Thyroid gland (tissue), 4 donors: ENCODE results near the gene IRF2. TPM values are rescaled to one million over a fixed set of nuclear protein-coding genes. Genes with fewer than 3 reads are reported as not detected.
"Not testable (repeated sequence)": the region's sequence is repeated elsewhere in the genome, so short reads cannot be mapped to it uniquely, and the experiment has no call there.

Experiments used
- DNase-seq, 2 donors: peaks; one replicate each; pipeline ENCODE4 v3.0.0-alpha.2; 2019
- H3K27ac ChIP-seq, 3 donors: fragments of 200-600 bp; sonication (generic); 1 replicate in 2 of 3; 2 replicates in 1 of 3; pipeline ENCODE4 v1.5.1; 2016 to 2019; ENCODE audit warnings: mild to moderate bottlenecking in 1 of 3, moderate library complexity in 1 of 3
- H3K27me3 ChIP-seq: fragments of 200-600 bp; sonication (generic); one replicate; pipeline ENCODE4 v1.5.1; 2019
- H3K36me3 ChIP-seq, 2 donors: fragments of 200-600 bp; sonication (generic); one replicate each; pipeline ENCODE4 v1.5.1; 2016 to 2019
- H3K4me1 ChIP-seq, 2 donors: fragments of 200-600 bp; sonication (generic); one replicate each; pipeline ENCODE4 v1.5.1; 2017 to 2019
- H3K4me3 ChIP-seq, 3 donors: fragments of 200-600 bp; sonication (generic); replicated peaks in 1 of 3; 1 replicate in 2 of 3; 2 replicates in 1 of 3; pipeline ENCODE4 v1.5.1; 2016; ENCODE audit warnings: mild to moderate bottlenecking in 1 of 3
- H3K9me3 ChIP-seq: fragments of 200-600 bp; sonication (generic); one replicate; pipeline ENCODE4 v1.5.1; 2017
- CTCF ChIP-seq, 6 experiments: fragments of 200-600 bp in 3 of 6; fragments of 450-650 bp in 3 of 6; sonication (generic) in 3 of 6; IDR thresholded peaks; one replicate each; pipeline ENCODE4 v1.5.1; 2016 to 2019; ENCODE audit warnings: antibody characterized with exemption in 6 of 6, mild to moderate bottlenecking in 2 of 6, inconsistent platforms in 1 of 6, moderate library complexity in 1 of 6
- POLR2A ChIP-seq, 2 donors: fragments of 450-650 bp; IDR thresholded peaks; one replicate each; pipeline ENCODE4 v1.6.1; 2017; ENCODE audit warnings: antibody characterized with exemption in 2 of 2, mild to moderate bottlenecking in 2 of 2, moderate library complexity in 1 of 2
- WGBS, 2 donors: methylation state at CpG; one replicate each; pipeline ENCODE4 v1.1.5; 2017; 5-methylcytosine and 5-hydroxymethylcytosine counted together
- intact Hi-C: fragments of 100-400 bp; cut with DNase I; formaldehyde crosslinking; loops from one replicate; pipeline ENCODE4 v1.15.1; 2023
- total RNA-seq, 4 donors: library from RNA; depleted of rRNA; stranded (reverse); fragments of >200 nt; gene quantifications; one replicate each; pipeline ENCODE4 v1.2.3, GENCODE V29; 2016

The IRF2 gene
- total RNA-seq, 4 donors from 2014 or later: 24.7 to 39.8 (median 34.5) TPM

- Histone ChIP-seq H3K36me3 (no peaks in the 10 kb centered on the region), H3K4me1 (peaks cover 23 to 32% of the 10 kb centered on the region in 2 donors), H3K4me3 (no peak overlapping the region), H3K27me3 (no peaks in the 10 kb centered on the region), H3K9me3 (no peaks in the 10 kb centered on the region), H3K27ac (peak overlapping the region in 1 of 3 donors; percentile 69)
- TF ChIP-seq CTCF (IDR thresholded peaks at IDR 0.05) (no peak), POLR2A (IDR thresholded peaks at IDR 0.05) (no peak)
- DNase-seq: no peak
- WGBS, 2 donors: 76 to 85% methylated on average over 4 of the region's 4 CpGs
- intact Hi-C loops: no loop called here
Observed at GRCh38 chr4:184344435-184344834, 129.9 kb downstream of the IRF2 start.

GRCh38 chr4:184343502-184344177, 130.7 kb downstream of the IRF2 start:
- 1 to 2% methylated on average over 18 to 19 of the region's 19 CpGs for WGBS, 2 donors
- intact Hi-C loops: no loop called here

GRCh38 chr4:184342857-184343237, 131.5 kb downstream of the IRF2 start:
- H3K4me3 ChIP-seq, intact Hi-C loops, H3K9me3 ChIP-seq, H3K27ac ChIP-seq, DNase-seq, H3K27me3 ChIP-seq, H3K36me3 ChIP-seq: not testable (repeated sequence)
- peaks cover 20 to 24% of the 10 kb centered on the region in 2 donors for H3K4me1 ChIP-seq
- WGBS, 2 donors: 89 to 92% methylated on average over 1 of the region's 1 CpG

More at GRCh38 chr4:184343502-184344177, 130.7 kb downstream of the IRF2 start:
- Histone ChIP-seq H3K27ac (peak overlapping the region; percentile 67 to 73 (median 69)), H3K4me1 (peaks cover 23 to 32% of the 10 kb centered on the region in 2 donors), H3K36me3 (no peaks in the 10 kb centered on the region), H3K4me3 (peak overlapping the region; percentile 22 to 48 (median 31)), H3K27me3 (no peaks in the 10 kb centered on the region), H3K9me3 (no peaks in the 10 kb centered on the region)
- TF ChIP-seq POLR2A (IDR thresholded peaks at IDR 0.05): peak in 1 of 2 donors; percentile 75
- no peak for TF ChIP-seq CTCF (IDR thresholded peaks at IDR 0.05)
- peak; percentile 80 to 82 for DNase-seq

- H3K4me3 ChIP-seq: no peak overlapping the region
- H3K4me1 ChIP-seq: peaks cover 15 to 19% of the 10 kb centered on the region in 2 donors
- H3K27ac ChIP-seq: no peak overlapping the region
- WGBS, 2 donors: 91 to 92% methylated on average over 6 of the region's 6 CpGs
- DNase-seq: no peak
- H3K27me3 ChIP-seq: no peaks in the 10 kb centered on the region
- no peaks in the 10 kb centered on the region for H3K36me3 ChIP-seq
- intact Hi-C loops: no loop called here
- TF ChIP-seq CTCF (IDR thresholded peaks at IDR 0.05) (no peak), POLR2A (IDR thresholded peaks at IDR 0.05) (no peak)
- H3K9me3 ChIP-seq: no peaks in the 10 kb centered on the region
Observed at GRCh38 chr4:184342167-184342856, 132.0 kb downstream of the IRF2 start.

- WGBS, 2 donors: 91 to 93% methylated on average over 5 of the region's 5 CpGs
- H3K4me1 ChIP-seq: peaks cover 5 to 15% of the 10 kb centered on the region in 2 donors
- H3K9me3 ChIP-seq, intact Hi-C loops, H3K36me3 ChIP-seq, DNase-seq, H3K27me3 ChIP-seq, H3K4me3 ChIP-seq, H3K27ac ChIP-seq: not testable (repeated sequence)
Observed at GRCh38 chr4:184339398-184340193, 134.8 kb downstream of the IRF2 start.
